ENCODE measurements around the gene IPO4. TPM values are rescaled to one million over a fixed set of nuclear protein-coding genes. Genes with fewer than 3 reads are reported as not detected.

The IPO4 gene
- total and polyA plus RNA-seq, 10 of the 15 experiments (the other 5 are each of a cell fraction or from before 2014, with no cell fraction given): 7.8 to 139 (median 37.6) TPM

DNA sequence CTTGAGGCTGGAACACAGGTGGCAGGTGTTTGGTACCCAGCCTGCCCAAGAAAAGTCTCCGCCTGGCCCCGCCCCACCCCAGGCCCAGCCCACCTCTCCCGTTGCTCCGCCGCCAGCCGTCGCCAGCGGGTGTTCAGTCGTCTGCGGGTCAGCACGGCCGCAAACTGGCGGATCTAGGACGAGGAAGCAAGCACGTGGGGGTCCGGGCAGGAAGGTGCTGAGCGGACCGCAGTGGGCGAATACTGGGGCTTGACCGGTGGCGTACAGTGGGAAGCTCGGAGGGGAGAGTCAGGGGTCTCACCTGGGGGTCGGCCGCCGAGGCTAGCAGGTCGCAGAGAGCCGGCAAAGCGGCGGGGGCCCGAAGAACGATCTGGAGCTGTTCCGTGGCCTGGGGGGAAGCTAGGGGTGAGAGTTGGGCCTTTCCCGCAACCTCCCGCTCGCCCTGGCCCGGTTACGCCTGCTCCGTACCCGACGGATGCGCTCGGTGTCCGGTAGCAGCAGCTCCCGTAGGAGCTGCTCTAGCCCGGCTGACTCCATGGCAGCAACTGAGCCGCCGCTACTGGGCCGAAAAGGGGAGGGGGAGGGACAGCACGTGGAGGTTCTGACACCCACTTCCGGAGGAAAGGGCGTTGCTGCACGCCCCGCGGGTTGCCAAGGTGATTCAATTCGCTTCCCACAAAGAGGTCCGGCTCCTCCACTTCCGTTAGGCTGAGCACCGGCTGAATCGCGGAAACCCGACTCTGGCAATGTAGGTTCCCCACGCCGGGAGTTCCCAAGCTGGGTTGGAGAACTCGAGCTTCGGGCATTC lies at the start of gene IPO4 (continued):
- TF ChIP-seq, protein P1, sequence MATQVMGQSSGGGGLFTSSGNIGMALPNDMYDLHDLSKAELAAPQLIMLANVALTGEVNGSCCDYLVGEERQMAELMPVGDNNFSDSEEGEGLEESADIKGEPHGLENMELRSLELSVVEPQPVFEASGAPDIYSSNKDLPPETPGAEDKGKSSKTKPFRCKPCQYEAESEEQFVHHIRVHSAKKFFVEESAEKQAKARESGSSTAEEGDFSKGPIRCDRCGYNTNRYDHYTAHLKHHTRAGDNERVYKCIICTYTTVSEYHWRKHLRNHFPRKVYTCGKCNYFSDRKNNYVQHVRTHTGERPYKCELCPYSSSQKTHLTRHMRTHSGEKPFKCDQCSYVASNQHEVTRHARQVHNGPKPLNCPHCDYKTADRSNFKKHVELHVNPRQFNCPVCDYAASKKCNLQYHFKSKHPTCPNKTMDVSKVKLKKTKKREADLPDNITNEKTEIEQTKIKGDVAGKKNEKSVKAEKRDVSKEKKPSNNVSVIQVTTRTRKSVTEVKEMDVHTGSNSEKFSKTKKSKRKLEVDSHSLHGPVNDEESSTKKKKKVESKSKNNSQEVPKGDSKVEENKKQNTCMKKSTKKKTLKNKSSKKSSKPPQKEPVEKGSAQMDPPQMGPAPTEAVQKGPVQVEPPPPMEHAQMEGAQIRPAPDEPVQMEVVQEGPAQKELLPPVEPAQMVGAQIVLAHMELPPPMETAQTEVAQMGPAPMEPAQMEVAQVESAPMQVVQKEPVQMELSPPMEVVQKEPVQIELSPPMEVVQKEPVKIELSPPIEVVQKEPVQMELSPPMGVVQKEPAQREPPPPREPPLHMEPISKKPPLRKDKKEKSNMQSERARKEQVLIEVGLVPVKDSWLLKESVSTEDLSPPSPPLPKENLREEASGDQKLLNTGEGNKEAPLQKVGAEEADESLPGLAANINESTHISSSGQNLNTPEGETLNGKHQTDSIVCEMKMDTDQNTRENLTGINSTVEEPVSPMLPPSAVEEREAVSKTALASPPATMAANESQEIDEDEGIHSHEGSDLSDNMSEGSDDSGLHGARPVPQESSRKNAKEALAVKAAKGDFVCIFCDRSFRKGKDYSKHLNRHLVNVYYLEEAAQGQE (IDR thresholded peaks at IDR 0.05; ENCODE audit: low read depth, low read length): 0 out of 2 replicates have a peak, but pooled peaks have one; percentile 43
- TF ChIP-seq, protein P2, sequence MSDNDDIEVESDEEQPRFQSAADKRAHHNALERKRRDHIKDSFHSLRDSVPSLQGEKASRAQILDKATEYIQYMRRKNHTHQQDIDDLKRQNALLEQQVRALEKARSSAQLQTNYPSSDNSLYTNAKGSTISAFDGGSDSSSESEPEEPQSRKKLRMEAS (IDR thresholded peaks at IDR 0.05; ENCODE audit: low read depth, low read length): peak; percentile 100
- TF ChIP-seq NFXL1 (IDR thresholded peaks at IDR 0.05; ENCODE audit: borderline replicate concordance): no peak
- peak; percentile 26; the same call in 1 of the 2 replicates for TF ChIP-seq SMC3 (IDR thresholded peaks at IDR 0.05; ENCODE audit: borderline replicate concordance, low read length)
- peak; percentile 96; the same call in 1 of the 2 replicates for TF ChIP-seq CBFB (IDR thresholded peaks at IDR 0.05; ENCODE audit: low read depth)
- TF ChIP-seq SREBF2 (IDR thresholded peaks at IDR 0.05; ENCODE audit: low read length): peak; percentile 78
- TF ChIP-seq, protein P3, sequence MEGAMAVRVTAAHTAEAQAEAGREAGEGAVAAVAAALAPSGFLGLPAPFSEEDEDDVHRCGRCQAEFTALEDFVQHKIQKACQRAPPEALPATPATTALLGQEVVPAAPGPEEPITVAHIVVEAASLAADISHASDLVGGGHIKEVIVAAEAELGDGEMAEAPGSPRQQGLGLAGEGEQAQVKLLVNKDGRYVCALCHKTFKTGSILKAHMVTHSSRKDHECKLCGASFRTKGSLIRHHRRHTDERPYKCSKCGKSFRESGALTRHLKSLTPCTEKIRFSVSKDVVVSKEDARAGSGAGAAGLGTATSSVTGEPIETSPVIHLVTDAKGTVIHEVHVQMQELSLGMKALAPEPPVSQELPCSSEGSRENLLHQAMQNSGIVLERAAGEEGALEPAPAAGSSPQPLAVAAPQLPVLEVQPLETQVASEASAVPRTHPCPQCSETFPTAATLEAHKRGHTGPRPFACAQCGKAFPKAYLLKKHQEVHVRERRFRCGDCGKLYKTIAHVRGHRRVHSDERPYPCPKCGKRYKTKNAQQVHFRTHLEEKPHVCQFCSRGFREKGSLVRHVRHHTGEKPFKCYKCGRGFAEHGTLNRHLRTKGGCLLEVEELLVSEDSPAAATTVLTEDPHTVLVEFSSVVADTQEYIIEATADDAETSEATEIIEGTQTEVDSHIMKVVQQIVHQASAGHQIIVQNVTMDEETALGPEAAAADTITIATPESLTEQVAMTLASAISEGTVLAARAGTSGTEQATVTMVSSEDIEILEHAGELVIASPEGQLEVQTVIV (IDR thresholded peaks at IDR 0.05; ENCODE audit: borderline replicate concordance, partially characterized antibody): peak; percentile 75
- TF ChIP-seq, protein P4, sequence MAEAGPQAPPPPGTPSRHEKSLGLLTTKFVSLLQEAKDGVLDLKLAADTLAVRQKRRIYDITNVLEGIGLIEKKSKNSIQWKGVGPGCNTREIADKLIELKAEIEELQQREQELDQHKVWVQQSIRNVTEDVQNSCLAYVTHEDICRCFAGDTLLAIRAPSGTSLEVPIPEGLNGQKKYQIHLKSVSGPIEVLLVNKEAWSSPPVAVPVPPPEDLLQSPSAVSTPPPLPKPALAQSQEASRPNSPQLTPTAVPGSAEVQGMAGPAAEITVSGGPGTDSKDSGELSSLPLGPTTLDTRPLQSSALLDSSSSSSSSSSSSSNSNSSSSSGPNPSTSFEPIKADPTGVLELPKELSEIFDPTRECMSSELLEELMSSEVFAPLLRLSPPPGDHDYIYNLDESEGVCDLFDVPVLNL (IDR thresholded peaks at IDR 0.05; ENCODE audit: low read depth, low read length): no peak; the same call in 1 of the 2 replicates
- no peak for TF ChIP-seq KDM1A (IDR thresholded peaks at IDR 0.05; ENCODE audit: borderline replicate concordance)
- no peak for TF ChIP-seq NFYB (IDR thresholded peaks at IDR 0.05; ENCODE audit: insufficient read depth, low read depth, low read length)
- TF ChIP-seq NRF1 (conservative IDR thresholded peaks at IDR 0.05; ENCODE audit: low read depth, low read length): no peak
- peak; percentile 99 for TF ChIP-seq SIN3A (IDR thresholded peaks at IDR 0.05; ENCODE audit: low read depth, low read length)
- TF ChIP-seq TARDBP (IDR thresholded peaks at IDR 0.05; ENCODE audit: borderline replicate concordance): peak; percentile 84
- peak; percentile 59 to 95; a peak in 3 of 4 replicates for TF ChIP-seq SRF (IDR thresholded peaks at IDR 0.05; ENCODE audit: low read depth in 2 of 2, low read length in 2 of 2)
- TF ChIP-seq, protein P5, sequence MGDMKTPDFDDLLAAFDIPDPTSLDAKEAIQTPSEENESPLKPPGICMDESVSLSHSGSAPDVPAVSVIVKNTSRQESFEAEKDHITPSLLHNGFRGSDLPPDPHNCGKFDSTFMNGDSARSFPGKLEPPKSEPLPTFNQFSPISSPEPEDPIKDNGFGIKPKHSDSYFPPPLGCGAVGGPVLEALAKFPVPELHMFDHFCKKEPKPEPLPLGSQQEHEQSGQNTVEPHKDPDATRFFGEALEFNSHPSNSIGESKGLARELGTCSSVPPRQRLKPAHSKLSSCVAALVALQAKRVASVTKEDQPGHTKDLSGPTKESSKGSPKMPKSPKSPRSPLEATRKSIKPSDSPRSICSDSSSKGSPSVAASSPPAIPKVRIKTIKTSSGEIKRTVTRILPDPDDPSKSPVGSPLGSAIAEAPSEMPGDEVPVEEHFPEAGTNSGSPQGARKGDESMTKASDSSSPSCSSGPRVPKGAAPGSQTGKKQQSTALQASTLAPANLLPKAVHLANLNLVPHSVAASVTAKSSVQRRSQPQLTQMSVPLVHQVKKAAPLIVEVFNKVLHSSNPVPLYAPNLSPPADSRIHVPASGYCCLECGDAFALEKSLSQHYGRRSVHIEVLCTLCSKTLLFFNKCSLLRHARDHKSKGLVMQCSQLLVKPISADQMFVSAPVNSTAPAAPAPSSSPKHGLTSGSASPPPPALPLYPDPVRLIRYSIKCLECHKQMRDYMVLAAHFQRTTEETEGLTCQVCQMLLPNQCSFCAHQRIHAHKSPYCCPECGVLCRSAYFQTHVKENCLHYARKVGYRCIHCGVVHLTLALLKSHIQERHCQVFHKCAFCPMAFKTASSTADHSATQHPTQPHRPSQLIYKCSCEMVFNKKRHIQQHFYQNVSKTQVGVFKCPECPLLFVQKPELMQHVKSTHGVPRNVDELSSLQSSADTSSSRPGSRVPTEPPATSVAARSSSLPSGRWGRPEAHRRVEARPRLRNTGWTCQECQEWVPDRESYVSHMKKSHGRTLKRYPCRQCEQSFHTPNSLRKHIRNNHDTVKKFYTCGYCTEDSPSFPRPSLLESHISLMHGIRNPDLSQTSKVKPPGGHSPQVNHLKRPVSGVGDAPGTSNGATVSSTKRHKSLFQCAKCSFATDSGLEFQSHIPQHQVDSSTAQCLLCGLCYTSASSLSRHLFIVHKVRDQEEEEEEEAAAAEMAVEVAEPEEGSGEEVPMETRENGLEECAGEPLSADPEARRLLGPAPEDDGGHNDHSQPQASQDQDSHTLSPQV (IDR thresholded peaks at IDR 0.05): no peak
- no peak for TF ChIP-seq HDGF (IDR thresholded peaks at IDR 0.05)
- peak; percentile 85 for TF ChIP-seq ZZZ3 (IDR thresholded peaks at IDR 0.05; ENCODE audit: control insufficient read depth, insufficient read length, low read depth)

Data from GM12878 (cell line).